ENCODE data around the gene HMCN2.

HMCN2 gene

GRCh38 chr9:130447193-130447816 lies 181.7 kb downstream of the HMCN2 start:
- peak overlapping the region in 1 of 2 donors; percentile 29 for H3K9ac ChIP-seq (ENCODE audit: low read length in 2 of 2)
- H3K4me1 ChIP-seq (ENCODE audit: control insufficient read depth, insufficient read depth, low read length): peaks cover 60% of the 10 kb centered on the region
- H3K36me3 ChIP-seq (ENCODE audit: control insufficient read depth in 2 of 2, insufficient read depth in 2 of 2, low read length in 2 of 2): no peaks in the 10 kb centered on the region
- no peaks in the 10 kb centered on the region for H3K27me3 ChIP-seq (ENCODE audit: control insufficient read depth in 1 of 2, insufficient read depth in 2 of 2, low read length in 2 of 2)
- peak overlapping the region; percentile 84 for H3K27ac ChIP-seq (ENCODE audit: low read length)
- no peaks in the 10 kb centered on the region for H3K9me3 ChIP-seq (ENCODE audit: control insufficient read depth in 2 of 2, low read length in 2 of 2)
- peak overlapping the region in 1 of 2 donors; percentile 75 for H3K4me3 ChIP-seq (ENCODE audit: low read length in 2 of 2)

- no peak overlapping the region for H3K27ac ChIP-seq (ENCODE audit: low read length)
- peaks cover 68% of the 10 kb centered on the region for H3K4me1 ChIP-seq (ENCODE audit: control insufficient read depth, insufficient read depth, low read length)
- no peak overlapping the region for H3K9ac ChIP-seq (ENCODE audit: low read length in 2 of 2)
- no peaks in the 10 kb centered on the region for H3K27me3 ChIP-seq (ENCODE audit: control insufficient read depth in 1 of 2, insufficient read depth in 2 of 2, low read length in 2 of 2)
- H3K4me3 ChIP-seq (ENCODE audit: low read length in 2 of 2): no peak overlapping the region
- H3K9me3 ChIP-seq (ENCODE audit: control insufficient read depth in 2 of 2, low read length in 2 of 2): no peaks in the 10 kb centered on the region
- no peaks in the 10 kb centered on the region for H3K36me3 ChIP-seq (ENCODE audit: control insufficient read depth in 2 of 2, insufficient read depth in 2 of 2, low read length in 2 of 2)
These were observed 182.6 kb downstream of the HMCN2 start for GRCh38 chr9:130448035-130448624.

GRCh38 chr9:130448771-130449603 lies 183.4 kb downstream of the HMCN2 start:
- Histone ChIP-seq H3K9me3 (ENCODE audit: control insufficient read depth in 2 of 2, low read length in 2 of 2) (no peaks in the 10 kb centered on the region), H3K9ac (ENCODE audit: low read length in 2 of 2) (no peak overlapping the region), H3K4me1 (ENCODE audit: control insufficient read depth, insufficient read depth, low read length) (peaks cover 73% of the 10 kb centered on the region), H3K27me3 (ENCODE audit: control insufficient read depth in 1 of 2, insufficient read depth in 2 of 2, low read length in 2 of 2) (no peaks in the 10 kb centered on the region), H3K36me3 (ENCODE audit: control insufficient read depth in 2 of 2, insufficient read depth in 2 of 2, low read length in 2 of 2) (no peaks in the 10 kb centered on the region), H3K4me3 (ENCODE audit: low read length in 2 of 2) (no peak overlapping the region), H3K27ac (ENCODE audit: low read length) (no peak overlapping the region)

- H3K9ac ChIP-seq (ENCODE audit: low read length in 2 of 2): no peak overlapping the region
- peaks cover 63% of the 10 kb centered on the region for H3K4me1 ChIP-seq (ENCODE audit: control insufficient read depth, insufficient read depth, low read length)
- H3K27ac ChIP-seq (ENCODE audit: low read length): no peak overlapping the region
- H3K27me3 ChIP-seq (ENCODE audit: control insufficient read depth in 1 of 2, insufficient read depth in 2 of 2, low read length in 2 of 2): no peaks in the 10 kb centered on the region
- H3K4me3 ChIP-seq (ENCODE audit: low read length in 2 of 2): no peak overlapping the region
- H3K9me3 ChIP-seq (ENCODE audit: control insufficient read depth in 2 of 2, low read length in 2 of 2): no peaks in the 10 kb centered on the region
- H3K36me3 ChIP-seq (ENCODE audit: control insufficient read depth in 2 of 2, insufficient read depth in 2 of 2, low read length in 2 of 2): peaks cover 0 to 1% of the 10 kb centered on the region in 2 donors
These were observed 184.9 kb downstream of the HMCN2 start for GRCh38 chr9:130450344-130451003.

- no peak overlapping the region for H3K9ac ChIP-seq (ENCODE audit: low read length in 2 of 2)
These were observed 185.4 kb downstream of the HMCN2 start for GRCh38 chr9:130451004-130451390.

GRCh38 chr9:130451509-130452388 lies 186.2 kb downstream of the HMCN2 start:
- peaks cover 0 to 3% of the 10 kb centered on the region in 2 donors for H3K36me3 ChIP-seq (ENCODE audit: control insufficient read depth in 2 of 2, insufficient read depth in 2 of 2, low read length in 2 of 2)
- peaks cover 50% of the 10 kb centered on the region for H3K4me1 ChIP-seq (ENCODE audit: control insufficient read depth, insufficient read depth, low read length)
- H3K4me3 ChIP-seq (ENCODE audit: low read length in 2 of 2): peak overlapping the region in 1 of 2 donors; percentile 29
- peak overlapping the region in 1 of 2 donors; percentile 14 for H3K9ac ChIP-seq (ENCODE audit: low read length in 2 of 2)
- H3K27ac ChIP-seq (ENCODE audit: low read length): peak overlapping the region; percentile 41
- no peaks in the 10 kb centered on the region for H3K9me3 ChIP-seq (ENCODE audit: control insufficient read depth in 2 of 2, low read length in 2 of 2)
- no peaks in the 10 kb centered on the region for H3K27me3 ChIP-seq (ENCODE audit: control insufficient read depth in 1 of 2, insufficient read depth in 2 of 2, low read length in 2 of 2)

More at GRCh38 chr9:130451004-130451390, 185.4 kb downstream of the HMCN2 start:
- H3K9me3 ChIP-seq (ENCODE audit: control insufficient read depth in 2 of 2, low read length in 2 of 2): no peaks in the 10 kb centered on the region
- peak overlapping the region; percentile 41 for H3K27ac ChIP-seq (ENCODE audit: low read length)
- peak overlapping the region in 1 of 2 donors; percentile 29 for H3K4me3 ChIP-seq (ENCODE audit: low read length in 2 of 2)
- H3K36me3 ChIP-seq (ENCODE audit: control insufficient read depth in 2 of 2, insufficient read depth in 2 of 2, low read length in 2 of 2): peaks cover 0 to 3% of the 10 kb centered on the region in 2 donors
- H3K4me1 ChIP-seq (ENCODE audit: control insufficient read depth, insufficient read depth, low read length): peaks cover 58% of the 10 kb centered on the region
- no peaks in the 10 kb centered on the region for H3K27me3 ChIP-seq (ENCODE audit: control insufficient read depth in 1 of 2, insufficient read depth in 2 of 2, low read length in 2 of 2)

- Histone ChIP-seq H3K27me3 (ENCODE audit: control insufficient read depth in 1 of 2, insufficient read depth in 2 of 2, low read length in 2 of 2) (no peaks in the 10 kb centered on the region), H3K36me3 (ENCODE audit: control insufficient read depth in 2 of 2, insufficient read depth in 2 of 2, low read length in 2 of 2) (peaks cover 0 to 3% of the 10 kb centered on the region in 2 donors), H3K27ac (ENCODE audit: low read length) (peak overlapping the region; percentile 41), H3K4me1 (ENCODE audit: control insufficient read depth, insufficient read depth, low read length) (peaks cover 39% of the 10 kb centered on the region), H3K9ac (ENCODE audit: low read length in 2 of 2) (no peak overlapping the region), H3K9me3 (ENCODE audit: control insufficient read depth in 2 of 2, low read length in 2 of 2) (no peaks in the 10 kb centered on the region), H3K4me3 (ENCODE audit: low read length in 2 of 2) (no peak overlapping the region)
These were observed 187.3 kb downstream of the HMCN2 start for GRCh38 chr9:130452835-130453234.

GRCh38 chr9:130453487-130453886 lies 187.9 kb downstream of the HMCN2 start:
- Histone ChIP-seq H3K4me3 (ENCODE audit: low read length in 2 of 2) (no peak overlapping the region), H3K36me3 (ENCODE audit: control insufficient read depth in 2 of 2, insufficient read depth in 2 of 2, low read length in 2 of 2) (peaks cover 0 to 3% of the 10 kb centered on the region in 2 donors), H3K4me1 (ENCODE audit: control insufficient read depth, insufficient read depth, low read length) (peaks cover 35% of the 10 kb centered on the region), H3K9me3 (ENCODE audit: control insufficient read depth in 2 of 2, low read length in 2 of 2) (no peaks in the 10 kb centered on the region), H3K9ac (ENCODE audit: low read length in 2 of 2) (no peak overlapping the region), H3K27me3 (ENCODE audit: control insufficient read depth in 1 of 2, insufficient read depth in 2 of 2, low read length in 2 of 2) (no peaks in the 10 kb centered on the region), H3K27ac (ENCODE audit: low read length) (peak overlapping the region; percentile 2)

- Histone ChIP-seq H3K9me3 (ENCODE audit: control insufficient read depth in 2 of 2, low read length in 2 of 2) (no peaks in the 10 kb centered on the region), H3K36me3 (ENCODE audit: control insufficient read depth in 2 of 2, insufficient read depth in 2 of 2, low read length in 2 of 2) (peaks cover 0 to 3% of the 10 kb centered on the region in 2 donors), H3K27me3 (ENCODE audit: control insufficient read depth in 1 of 2, insufficient read depth in 2 of 2, low read length in 2 of 2) (no peaks in the 10 kb centered on the region), H3K27ac (ENCODE audit: low read length) (no peak overlapping the region), H3K9ac (ENCODE audit: low read length in 2 of 2) (no peak overlapping the region), H3K4me1 (ENCODE audit: control insufficient read depth, insufficient read depth, low read length) (peaks cover 35% of the 10 kb centered on the region), H3K4me3 (ENCODE audit: low read length in 2 of 2) (no peak overlapping the region)
These were observed 188.7 kb downstream of the HMCN2 start for GRCh38 chr9:130454096-130454811.
